GM19438 (cell line): ENCODE results near the gene ASPHD1.
"Not testable (repeated sequence)": the region's sequence is repeated elsewhere in the genome, so short reads cannot be mapped to it uniquely, and the experiment has no call there.

Experiments used
- ATAC-seq: cut with Tn5 transposase; IDR thresholded peaks from one replicate; pipeline ENCODE4 v1.9.1; 2021; ENCODE audit warnings: low read depth; ENCODE audit not compliant: unreplicated experiment

ASPHD1 gene

GRCh38 chr16:29876594-29877249, 23.6 kb upstream of the ASPHD1 start:
- ATAC-seq = no peak

GRCh38 chr16:29877266-29877961, 22.9 kb upstream of the ASPHD1 start:
- ATAC-seq = peak; percentile 81

- ATAC-seq = no peak
These were observed 22.1 kb upstream of the ASPHD1 start for GRCh38 chr16:29878172-29878571.

- ATAC-seq = no peak
These were observed 19.2 kb upstream of the ASPHD1 start for GRCh38 chr16:29881050-29881449.

DNA sequence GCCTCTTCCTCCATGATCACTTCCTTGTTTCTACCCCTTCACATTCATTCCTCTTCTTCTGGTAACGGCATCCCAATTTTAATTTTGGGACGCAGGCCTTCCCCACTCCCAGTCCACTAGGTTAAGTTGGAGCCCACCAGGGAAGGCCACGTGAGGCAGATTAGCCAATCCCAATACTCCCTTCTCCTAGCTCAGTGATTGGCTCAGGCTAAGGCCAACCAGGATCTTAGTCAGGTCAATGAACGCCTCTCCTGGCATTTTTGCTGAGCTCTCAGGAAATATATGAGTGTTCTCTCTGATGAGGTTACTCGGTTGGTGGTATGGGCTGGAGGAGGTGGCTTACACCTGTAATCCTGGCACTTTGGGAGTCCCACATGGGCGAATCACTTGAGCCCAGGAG, 16.3 kb upstream of the ASPHD1 start:
- no peak for ATAC-seq

DNA sequence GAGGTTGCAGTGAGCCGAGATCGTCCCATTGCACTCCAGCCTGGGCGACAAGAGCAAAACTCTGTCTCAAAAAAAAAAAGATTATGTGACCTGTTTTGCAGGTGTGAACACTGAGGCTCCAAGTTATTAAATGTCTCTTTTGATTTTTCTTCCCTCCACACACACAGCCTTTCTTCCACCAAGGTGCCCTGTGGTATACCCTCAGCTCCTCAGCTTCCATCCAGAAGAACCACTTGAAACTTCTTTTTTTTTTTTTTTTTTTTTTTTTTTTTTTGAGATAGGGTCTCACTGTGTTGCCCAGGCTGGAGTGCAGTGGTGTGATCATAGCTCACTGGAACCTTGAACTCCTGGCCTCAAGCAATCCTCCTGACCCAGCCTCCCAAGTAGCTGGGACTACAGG, 10.9 kb upstream of the ASPHD1 start:
- ATAC-seq = not testable (repeated sequence)

DNA sequence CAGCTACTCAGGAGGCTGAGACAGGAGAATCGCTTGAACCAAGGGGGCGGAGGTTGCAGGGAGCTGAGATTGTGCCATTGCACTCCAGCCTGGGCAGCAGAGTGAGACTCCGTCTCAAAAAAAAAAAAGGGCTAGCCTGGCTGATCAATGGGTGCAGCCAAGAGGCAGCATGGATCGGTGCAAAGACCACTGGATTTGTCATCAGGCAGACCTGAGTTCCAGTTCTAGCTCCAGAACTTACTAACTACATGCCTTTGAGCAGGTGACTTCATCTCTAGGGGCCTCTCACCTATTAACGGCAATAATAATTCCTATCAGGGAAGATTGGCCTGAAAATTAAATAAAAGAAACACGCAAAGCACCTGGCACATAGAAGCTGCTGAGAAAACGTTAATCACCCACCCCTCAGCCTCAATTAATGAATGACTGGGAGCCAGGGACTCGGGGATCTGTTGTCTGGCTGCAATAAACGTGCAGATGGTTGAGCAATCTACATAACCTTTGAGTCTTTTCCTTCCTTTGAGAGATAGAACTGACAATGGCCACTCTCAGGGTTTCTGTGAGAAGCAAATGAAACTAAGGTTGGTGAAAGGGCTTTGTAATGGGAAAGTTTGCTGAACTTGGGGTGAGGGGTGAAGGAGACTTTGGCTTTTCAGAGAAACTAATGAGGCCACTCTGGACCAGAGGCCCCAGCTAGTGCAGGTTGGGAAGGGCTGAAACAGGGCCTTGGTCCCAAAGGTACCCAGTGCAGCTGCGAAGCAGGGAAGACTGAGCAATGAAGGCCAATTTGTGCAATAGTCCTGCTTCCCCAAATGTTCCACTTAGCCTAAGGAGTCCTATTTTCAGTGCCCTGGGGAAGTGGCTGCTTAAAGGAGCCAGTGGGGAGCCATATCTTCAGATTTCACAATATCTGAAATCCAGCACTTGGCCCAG, 8.5 kb upstream of the ASPHD1 start:
- no peak for ATAC-seq

DNA sequence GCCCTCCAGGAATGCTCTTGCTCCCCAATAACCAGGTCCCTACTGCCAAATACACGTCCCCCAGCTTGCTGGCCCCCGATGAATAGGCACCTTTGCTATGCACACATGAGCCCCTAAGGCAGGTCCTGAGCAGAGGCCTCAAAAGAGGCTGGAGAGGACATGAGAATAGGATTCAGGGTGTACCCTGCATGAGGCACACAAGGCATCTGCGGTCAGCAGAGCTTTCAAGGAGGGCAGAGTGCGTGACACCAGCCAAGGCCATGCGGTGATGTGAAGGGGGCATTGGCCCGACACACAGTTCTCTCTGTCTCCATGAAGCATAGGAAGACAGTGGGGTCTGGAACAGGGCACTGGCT, 7.9 kb upstream of the ASPHD1 start:
- no peak for ATAC-seq

GRCh38 chr16:29893553-29893952, 6.7 kb upstream of the ASPHD1 start:
- ATAC-seq = no peak

- no peak for ATAC-seq
These were observed 5.9 kb upstream of the ASPHD1 start for GRCh38 chr16:29894352-29894751.

DNA sequence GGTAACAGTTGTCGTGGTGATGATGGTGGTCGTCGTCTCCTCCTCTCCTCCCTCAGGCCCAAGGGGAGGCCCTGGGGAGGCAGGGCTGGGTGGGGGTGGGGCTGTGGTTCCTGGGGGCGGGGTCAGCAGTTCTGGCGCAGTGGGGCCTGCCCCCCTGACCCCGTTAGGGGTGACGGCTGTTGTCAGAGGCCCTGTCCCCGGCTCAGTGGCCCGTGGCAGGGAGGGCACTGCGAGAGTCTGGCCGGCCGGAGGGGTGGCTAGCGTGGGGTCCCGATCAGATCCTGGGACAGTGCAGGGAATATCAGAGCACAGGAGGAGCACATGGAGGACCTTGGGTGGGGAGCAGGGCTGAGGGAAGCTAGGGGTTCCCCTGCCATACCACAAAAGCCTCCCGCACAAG, 3.4 kb upstream of the ASPHD1 start:
- no peak for ATAC-seq

DNA sequence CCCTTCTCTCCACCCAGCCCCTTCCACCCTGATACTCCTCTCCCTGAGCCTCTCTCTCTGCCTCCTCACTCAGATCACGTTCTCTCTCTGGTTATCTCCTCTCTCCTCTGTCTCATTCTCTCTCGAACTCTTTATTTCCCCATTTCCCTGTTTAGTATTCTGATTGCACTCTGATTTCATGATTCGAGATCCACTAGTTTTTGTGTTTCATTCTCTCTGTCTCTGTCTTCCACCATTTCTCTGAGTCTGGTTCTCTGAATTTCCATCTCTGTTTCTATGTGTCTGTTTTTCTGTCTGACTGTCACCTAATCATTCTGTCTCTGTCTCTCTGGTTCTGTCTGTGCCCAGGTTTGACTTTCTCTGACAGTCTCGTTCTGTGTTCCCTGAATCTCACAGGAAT, 3.0 kb upstream of the ASPHD1 start:
- ATAC-seq = no peak

- no peak for ATAC-seq
These were observed 2.0 kb upstream of the ASPHD1 start for GRCh38 chr16:29898135-29898803.

- no peak for ATAC-seq
These were observed 1.3 kb upstream of the ASPHD1 start for GRCh38 chr16:29898804-29899515.

DNA sequence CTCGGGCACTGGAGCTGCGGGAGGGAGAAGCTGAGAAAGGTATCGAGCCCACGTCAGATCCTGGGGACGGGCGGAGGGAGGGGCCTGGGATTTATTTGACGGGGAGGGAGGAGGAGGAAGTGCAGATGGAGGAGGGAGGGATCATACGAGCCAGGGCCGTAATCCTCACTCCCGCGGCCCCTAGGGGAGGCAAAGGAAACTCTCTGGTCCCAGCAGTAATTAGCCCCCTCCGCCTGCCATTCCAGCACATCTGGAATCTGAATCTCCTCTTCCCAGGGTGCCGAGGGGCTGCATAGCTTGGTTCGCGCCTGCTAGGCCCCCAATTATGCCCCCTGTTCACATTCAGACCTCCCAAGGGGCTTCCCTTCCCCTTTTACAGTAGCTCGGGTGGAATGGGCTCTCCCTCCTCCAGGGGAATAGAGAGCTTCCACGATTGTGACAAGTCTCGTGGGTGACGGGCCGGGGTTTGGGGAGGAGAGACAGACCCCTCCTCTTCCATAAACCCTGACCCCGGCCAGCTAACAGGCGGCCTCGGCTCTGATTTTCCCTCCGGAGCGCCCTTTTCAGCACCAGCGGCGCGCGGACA, 679 bp upstream of the ASPHD1 start, which contains the start of gene SEZ6L2:
Gene SEZ6L2, minus strand, starts transcription at position 35 of the 586 bp plus-strand sequence. CDS start 531 bp downstream, outside the sequence.
- no peak for ATAC-seq

- no peak for ATAC-seq
These were observed 759 bp downstream of the ASPHD1 start for GRCh38 chr16:29900888-29901606.

- no peak for ATAC-seq
These were observed 1.3 kb downstream of the ASPHD1 start for GRCh38 chr16:29901607-29901945.

GRCh38 chr16:29903590-29903989, 3.3 kb downstream of the ASPHD1 start:
- ATAC-seq = no peak

DNA sequence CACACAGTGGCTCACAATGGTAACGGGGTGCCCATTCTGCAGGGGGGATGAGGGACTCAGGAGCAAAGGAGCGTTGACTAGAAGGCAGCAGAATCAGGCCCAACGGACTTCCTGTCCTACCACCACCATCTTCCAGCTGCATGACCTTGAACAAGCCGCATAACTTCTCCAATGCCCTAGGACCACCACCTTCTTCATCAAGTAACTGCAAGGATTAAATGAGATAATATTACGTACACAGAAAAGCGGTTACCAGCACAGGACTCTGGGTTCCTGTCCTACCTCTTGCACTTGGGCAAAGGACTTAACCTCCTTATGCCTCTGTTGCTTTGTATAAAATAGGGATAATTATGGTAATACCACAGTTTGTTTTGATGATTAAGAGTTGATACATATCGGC, 4.7 kb downstream of the ASPHD1 start:
- no peak for ATAC-seq
